Measurements from ENCODE around the gene DMRT1.

DMRT1 gene

DNA sequence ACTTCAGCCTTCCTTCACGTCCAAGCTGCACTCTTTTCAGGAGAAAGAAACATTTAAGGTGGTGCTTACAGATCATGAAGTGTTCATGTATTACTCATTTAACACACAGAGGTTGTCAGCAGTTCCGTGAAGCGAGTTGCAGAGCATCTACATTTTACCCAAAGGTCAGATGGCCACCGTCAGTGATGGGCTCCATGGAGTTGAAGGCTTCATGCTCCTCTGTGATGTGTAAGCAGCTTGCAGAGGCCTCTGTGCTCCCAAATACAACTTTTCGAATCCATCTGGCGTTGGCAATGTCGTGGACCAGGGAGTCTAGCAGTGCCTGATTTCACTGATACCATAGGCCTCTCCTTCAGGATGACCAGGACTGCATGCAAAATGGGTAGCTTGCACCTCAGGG lies 81.2 kb downstream of the DMRT1 start:
- DNase-seq: no peak
- no peak for TF ChIP-seq POLR2A (IDR thresholded peaks at IDR 0.05; ENCODE audit: low read length)
- TF ChIP-seq GATA1 (IDR thresholded peaks at IDR 0.05; ENCODE audit: low read depth, low read length): no peak

DNA sequence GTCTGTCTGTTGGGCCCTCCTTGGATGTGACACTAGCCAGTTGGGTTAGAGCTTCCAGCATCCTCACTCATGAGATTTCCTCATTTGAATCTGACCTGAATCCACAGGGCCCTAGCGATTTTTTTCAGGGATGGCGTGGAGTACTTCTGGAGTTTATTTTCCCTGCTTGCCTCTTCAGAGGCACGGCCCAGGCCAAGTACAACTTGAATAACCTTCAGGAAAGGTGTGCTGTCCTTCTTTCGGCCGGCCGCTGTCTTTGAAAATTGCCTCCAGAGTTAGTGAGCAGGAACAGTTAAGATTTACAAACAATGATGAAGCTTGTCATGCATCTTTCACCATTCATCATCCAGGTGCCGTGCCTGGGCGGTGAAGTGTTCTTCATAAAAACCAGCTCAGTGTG lies 85.5 kb downstream of the DMRT1 start:
- TF ChIP-seq POLR2A (IDR thresholded peaks at IDR 0.05; ENCODE audit: low read length) (no peak), GATA1 (IDR thresholded peaks at IDR 0.05; ENCODE audit: low read depth, low read length) (no peak)

DNA sequence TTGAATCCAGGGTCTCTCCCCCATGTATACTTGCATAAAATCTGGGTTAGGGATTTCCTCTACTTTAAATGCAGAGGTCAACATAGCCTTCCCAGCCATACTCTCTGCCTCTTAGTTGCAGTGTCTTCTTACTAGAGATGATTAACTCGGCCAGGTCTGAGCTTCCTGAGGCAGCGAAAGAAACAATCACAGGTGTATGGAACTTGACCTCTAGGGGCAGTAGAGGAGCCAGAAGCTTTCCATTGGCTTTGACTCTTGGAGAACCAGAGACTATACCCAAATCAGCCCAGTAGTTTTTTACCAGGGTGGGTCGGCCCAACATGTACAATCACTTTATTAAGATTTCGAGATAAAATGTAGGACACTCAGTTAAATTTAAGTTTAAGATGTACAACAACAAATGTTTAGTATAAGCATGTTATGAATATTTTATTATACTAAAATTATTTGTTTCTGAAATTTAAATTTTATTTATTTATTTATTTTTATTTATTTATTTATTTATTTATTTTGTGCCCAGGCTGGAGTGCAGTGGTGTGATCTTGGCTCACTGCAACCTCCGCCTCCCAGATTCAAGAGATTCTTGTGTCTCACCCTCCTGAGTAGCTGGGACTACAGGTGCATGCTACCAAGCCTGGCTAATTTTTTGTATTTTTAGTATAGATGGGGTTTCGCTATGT lies 87.0 kb downstream of the DMRT1 start:
- TF ChIP-seq POLR2A (IDR thresholded peaks at IDR 0.05; ENCODE audit: low read length) (no peak), GATA1 (IDR thresholded peaks at IDR 0.05; ENCODE audit: low read depth, low read length) (no peak)
- DNase-seq: peak in 1 of 2 experiments; percentile 7

More for the DNA sequence above, 85.5 kb downstream of the DMRT1 start:
- no peak for DNase-seq

DNA sequence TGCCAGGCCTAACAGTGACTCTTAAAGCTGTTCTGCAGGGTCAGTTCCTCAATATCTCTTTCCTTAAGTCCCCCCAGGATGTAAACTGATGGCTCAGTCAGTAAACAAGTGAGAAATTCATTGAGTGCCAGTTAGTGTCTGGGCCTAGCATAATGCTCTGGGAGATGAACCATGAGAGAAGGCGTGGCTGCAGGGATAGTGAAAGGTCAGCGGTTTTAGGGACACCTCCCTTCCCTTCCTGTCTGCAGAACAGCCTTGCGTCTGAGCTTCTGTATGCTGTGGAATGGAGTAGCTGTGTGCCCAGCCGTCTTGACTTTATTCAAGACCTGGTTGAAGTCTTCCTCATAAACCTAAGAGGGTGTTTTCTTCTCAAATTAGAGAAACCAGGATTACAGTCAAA lies 88.2 kb downstream of the DMRT1 start:
- no peak for DNase-seq
- TF ChIP-seq POLR2A (IDR thresholded peaks at IDR 0.05; ENCODE audit: low read length) (no peak), GATA1 (IDR thresholded peaks at IDR 0.05; ENCODE audit: low read depth, low read length) (no peak)

DNA sequence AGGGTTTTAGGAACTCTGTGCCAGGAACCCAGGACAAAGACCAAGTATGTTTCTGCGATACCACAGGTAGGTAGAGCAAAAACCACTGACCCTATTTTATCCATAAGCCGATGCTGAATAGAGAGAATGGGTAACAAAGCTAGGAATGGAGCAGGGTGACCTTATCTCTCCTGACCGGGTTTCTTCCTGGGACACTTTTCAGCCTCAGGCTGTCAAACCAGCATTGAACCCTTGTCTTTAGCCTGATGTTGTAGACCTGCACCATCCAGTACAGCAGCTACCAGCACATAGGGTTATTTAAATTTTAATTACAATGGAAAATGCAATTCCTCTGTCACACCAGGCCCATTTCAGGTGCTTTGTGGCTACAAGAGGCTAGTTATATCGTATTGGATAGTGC lies 91.9 kb downstream of the DMRT1 start:
- no peak for DNase-seq
- no peak for TF ChIP-seq POLR2A (IDR thresholded peaks at IDR 0.05; ENCODE audit: low read length)
- no peak for TF ChIP-seq GATA1 (IDR thresholded peaks at IDR 0.05; ENCODE audit: low read depth, low read length)

DNA sequence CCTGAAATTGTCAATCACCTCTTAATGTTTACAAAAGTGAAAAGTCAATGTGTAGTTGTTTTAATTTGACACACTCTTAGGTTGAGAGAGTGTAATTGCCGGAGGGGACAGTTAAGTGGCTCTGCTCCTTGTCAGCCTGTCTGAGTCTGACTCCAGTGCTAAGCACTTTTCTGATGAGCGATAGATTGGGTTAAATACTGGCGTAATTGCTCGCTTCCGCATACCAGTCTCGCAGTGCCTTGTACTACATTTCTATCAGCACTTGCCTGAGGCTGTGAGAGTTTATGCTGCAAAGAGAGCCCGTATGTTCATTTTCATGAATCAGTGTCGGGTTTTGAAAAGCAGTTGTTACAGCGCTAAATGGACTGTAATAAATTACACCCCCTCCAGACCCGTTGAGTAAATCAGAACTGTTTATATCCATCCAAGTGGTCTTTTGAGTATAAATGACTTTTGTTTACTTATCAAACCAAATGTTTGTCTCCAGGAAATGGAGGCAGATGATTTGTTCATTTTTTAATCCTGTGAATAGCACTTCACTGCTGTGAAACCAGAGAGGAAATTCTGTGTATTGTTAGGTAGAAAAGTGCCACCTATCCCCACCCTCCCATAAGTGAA lies 94.0 kb downstream of the DMRT1 start:
- DNase-seq: no peak
- no peak for TF ChIP-seq GATA1 (IDR thresholded peaks at IDR 0.05; ENCODE audit: low read depth, low read length)
- no peak for TF ChIP-seq POLR2A (IDR thresholded peaks at IDR 0.05; ENCODE audit: low read length)

DNA sequence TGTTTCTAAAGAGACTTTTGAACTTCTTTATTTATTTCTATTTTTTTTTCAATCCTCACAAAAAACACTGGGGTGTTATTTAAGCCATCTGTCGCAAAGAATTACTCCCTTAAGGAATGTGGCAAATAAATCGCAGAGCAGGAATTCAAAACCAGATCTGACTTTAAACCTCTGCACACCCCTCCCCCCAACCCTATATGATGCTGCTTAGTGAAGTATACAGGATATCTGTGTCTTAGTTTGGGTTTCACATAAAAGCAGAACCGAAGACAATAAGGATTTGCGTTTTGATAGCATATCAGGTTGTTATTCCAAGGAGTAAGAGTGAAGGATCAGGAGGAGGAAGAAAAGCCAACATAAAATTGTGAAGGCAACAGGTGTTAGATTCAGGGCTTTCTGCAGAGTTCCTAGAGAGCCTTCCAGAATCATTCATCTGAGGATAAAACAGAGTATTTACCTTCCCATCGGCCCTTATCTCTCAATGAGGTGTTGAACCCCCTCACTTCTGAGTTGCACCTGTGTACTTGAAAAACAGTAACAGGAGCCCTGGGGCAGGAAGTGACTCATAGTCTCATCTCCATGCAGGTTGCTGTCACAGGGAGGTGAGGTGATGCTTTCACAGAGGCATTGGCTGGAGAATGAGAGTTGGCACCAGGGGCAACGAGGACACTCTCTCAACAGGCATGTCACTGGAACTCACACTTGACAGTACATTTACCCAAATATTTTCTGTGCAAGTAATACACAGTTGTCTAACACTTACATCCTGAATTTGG lies 101.5 kb downstream of the DMRT1 start:
- DNase-seq: no peak
- TF ChIP-seq POLR2A (IDR thresholded peaks at IDR 0.05; ENCODE audit: low read length) (no peak), GATA1 (IDR thresholded peaks at IDR 0.05; ENCODE audit: low read depth, low read length) (no peak)

DNA sequence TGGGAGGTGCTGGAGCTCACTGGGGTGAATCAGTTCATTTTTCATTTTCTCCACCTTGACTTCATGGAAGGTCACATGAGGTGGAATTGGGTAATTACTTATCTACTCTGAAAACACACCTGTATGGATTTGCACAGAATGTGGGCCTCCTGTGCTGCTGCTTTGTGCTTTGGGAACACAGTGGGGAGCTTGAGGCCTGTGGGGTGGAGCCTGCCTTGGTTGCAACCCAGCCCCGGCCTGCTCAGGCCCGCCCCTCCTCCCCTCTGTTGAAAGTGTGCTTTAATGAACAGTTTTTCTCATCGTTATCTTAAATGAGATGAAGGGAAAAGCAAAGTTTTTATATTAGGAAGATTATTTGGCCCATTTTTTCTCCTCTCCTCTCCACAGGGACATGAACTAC lies 106.5 kb downstream of the DMRT1 start:
- DNase-seq: no peak
- TF ChIP-seq POLR2A (IDR thresholded peaks at IDR 0.05; ENCODE audit: low read length): no peak
- TF ChIP-seq GATA1 (IDR thresholded peaks at IDR 0.05; ENCODE audit: low read depth, low read length): no peak

DNA sequence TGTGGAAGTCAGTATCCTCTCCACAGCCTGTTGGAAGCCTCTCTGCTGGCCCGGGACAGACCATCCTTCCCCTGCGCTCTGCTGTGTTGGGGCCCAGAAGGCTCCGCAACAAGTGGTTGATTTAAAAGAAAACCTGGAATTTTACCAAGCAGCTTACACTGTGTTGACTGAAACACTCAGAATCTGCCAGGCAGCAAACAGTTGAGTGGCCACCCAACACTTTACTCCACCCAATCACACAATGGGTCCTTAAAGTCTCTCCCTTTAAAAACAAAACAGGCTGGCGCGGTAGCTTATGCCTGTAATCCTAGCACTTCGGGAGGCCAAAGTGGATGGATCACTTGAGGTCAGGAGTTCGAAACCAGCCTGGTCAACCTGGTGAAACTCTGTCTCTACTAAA lies 107.0 kb downstream of the DMRT1 start:
- TF ChIP-seq GATA1 (IDR thresholded peaks at IDR 0.05; ENCODE audit: low read depth, low read length) (no peak), POLR2A (IDR thresholded peaks at IDR 0.05; ENCODE audit: low read length) (no peak)
- DNase-seq: no peak

DNA sequence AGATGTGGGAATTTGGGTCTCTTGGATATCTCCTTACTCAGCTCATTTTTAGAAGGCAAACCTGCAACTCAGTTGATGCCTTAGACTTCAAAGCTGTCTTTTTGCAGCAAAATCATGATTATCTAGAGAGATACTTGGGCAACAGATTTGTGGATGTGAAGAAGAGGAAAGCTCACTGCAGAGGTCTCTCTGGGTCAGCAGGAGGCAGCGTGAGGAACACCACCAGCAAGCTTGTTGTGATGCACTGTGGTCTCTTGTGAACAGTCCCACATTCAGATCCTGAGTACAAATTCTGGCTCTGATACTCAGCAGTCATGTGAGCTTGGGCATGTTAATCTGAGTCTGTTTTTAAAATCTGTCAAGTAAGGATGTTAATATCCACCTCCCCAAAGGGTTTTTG lies 108.6 kb downstream of the DMRT1 start:
- no peak for DNase-seq
- no peak for TF ChIP-seq GATA1 (IDR thresholded peaks at IDR 0.05; ENCODE audit: low read depth, low read length)
- TF ChIP-seq POLR2A (IDR thresholded peaks at IDR 0.05; ENCODE audit: low read length): no peak

DNA sequence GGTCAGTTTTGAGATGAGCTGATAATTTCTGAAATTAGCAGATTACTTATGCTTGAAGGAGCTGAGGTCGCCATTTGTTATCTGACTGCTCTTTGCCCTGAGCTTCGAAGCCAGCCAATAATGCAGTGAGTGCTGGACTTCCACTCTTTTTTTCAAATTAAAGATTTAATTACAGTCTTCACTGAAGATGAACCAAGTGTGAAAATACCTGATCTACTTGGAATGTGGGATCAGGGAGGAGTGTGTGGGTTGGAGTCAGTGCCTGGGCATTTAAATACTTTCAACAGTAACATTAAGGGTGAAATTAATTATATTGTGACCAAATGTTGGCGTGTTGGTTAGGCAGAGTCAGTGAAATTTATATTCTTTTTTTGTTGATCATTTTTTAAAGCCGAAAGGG lies 111.0 kb downstream of the DMRT1 start:
- TF ChIP-seq POLR2A (IDR thresholded peaks at IDR 0.05; ENCODE audit: low read length) (no peak), GATA1 (IDR thresholded peaks at IDR 0.05; ENCODE audit: low read depth, low read length) (no peak)
- no peak for DNase-seq

DNA sequence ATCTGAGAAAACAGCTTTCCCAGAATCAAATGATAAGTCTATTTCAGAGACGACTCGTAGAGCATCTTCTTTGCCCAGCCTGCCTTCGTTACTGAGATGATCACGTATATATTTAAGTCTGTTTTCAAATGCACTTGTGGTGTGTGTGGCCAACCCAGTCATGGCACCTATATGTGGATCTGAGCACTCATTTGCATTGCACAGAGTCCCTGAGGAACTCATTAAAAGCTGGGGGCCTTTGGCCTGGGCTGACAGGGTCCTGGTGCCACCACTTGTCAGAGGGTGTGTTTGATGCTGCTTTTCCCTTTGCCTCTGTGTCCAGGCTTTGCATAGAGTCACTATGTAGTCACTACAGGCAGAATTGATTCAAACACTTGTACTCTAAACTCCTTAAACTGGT lies 117.6 kb downstream of the DMRT1 start:
- TF ChIP-seq GATA1 (IDR thresholded peaks at IDR 0.05; ENCODE audit: low read depth, low read length): no peak
- no peak for TF ChIP-seq POLR2A (IDR thresholded peaks at IDR 0.05; ENCODE audit: low read length)
- DNase-seq: no peak

DNA sequence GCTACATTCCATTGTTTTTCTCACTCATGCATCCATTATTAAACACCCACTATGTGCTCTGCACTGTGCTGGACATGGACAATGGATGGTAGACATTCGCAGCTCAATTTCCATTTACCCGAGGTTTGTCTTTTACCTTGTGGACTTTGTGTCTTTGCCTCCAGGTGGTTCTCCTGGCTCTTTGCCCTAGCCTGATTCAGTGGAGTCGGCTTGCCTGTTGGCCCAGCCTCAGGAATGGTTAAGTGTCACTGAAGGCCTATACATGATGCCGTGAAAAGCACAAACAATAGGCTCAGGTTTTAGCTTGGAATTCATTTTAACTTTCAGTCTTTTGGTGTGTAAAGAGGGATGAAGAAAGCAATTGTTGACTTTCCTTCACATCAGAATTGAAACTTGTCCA lies 118.4 kb downstream of the DMRT1 start:
- TF ChIP-seq GATA1 (IDR thresholded peaks at IDR 0.05; ENCODE audit: low read depth, low read length) (no peak), POLR2A (IDR thresholded peaks at IDR 0.05; ENCODE audit: low read length) (no peak)
- no peak for DNase-seq

DNA sequence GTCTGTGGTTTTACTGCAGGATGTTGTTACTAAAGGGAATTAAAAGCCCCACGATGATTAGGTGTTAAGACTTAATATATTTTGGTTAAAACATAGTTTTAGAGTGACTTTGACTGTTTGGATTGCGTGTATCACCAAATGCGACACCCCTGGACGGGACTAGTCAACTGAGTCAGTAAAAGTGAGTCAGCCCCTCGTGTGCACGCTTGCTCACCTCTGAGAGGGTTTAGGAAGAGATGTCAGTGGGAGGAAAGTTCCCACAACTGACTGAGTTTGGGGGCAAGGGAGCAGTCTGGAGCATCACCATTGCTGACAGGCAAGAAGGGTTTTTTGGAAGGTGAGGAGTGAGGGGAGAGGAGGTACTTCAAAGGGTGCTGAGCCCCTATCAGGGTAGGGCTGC lies 120.5 kb downstream of the DMRT1 start:
- no peak for TF ChIP-seq POLR2A (IDR thresholded peaks at IDR 0.05; ENCODE audit: low read length)
- TF ChIP-seq GATA1 (IDR thresholded peaks at IDR 0.05; ENCODE audit: low read depth, low read length): no peak

More for the DNA sequence above, 120.5 kb downstream of the DMRT1 start:
- no peak for DNase-seq
